ENCODE data around the gene VEZF1.

GRCh38 chr17:57984936-57985674 is 2.9 kb downstream of the VEZF1 start:
- TF ChIP-seq POLR2A (IDR thresholded peaks at IDR 0.05; ENCODE audit: low read depth, low read length) (no peak), MAFK (IDR thresholded peaks at IDR 0.05; ENCODE audit: low read depth, low read length) (no peak), CTCF (conservative IDR thresholded peaks at IDR 0.05; ENCODE audit: low read depth, low read length) (no peak), RAD21 (IDR thresholded peaks at IDR 0.05; ENCODE audit: low read length) (no peak), CEBPB (IDR thresholded peaks at IDR 0.05; ENCODE audit: low read depth, low read length) (no peak), RFX5 (IDR thresholded peaks at IDR 0.05; ENCODE audit: low read depth, low read length) (no peak), SMC3 (IDR thresholded peaks at IDR 0.05; ENCODE audit: low read depth, low read length) (no peak), FOS (IDR thresholded peaks at IDR 0.05; ENCODE audit: low read depth, low read length) (no peak), CHD1 (IDR thresholded peaks at IDR 0.05; ENCODE audit: low read depth, low read length) (no peak), MAZ (IDR thresholded peaks at IDR 0.05; ENCODE audit: borderline replicate concordance, low read depth, low read length) (no peak)
